ENCODE data around the gene PLEKHD1. TPM values are rescaled to one million over a fixed set of nuclear protein-coding genes. Genes with fewer than 3 reads are reported as not detected.
A peak's percentile ranks its signal among the peaks of the same experiment; 100 is the strongest.

PLEKHD1 gene
- total and polyA plus RNA-seq, 2 donors (not counting 1 experiment from before 2014, with no cell fraction given): 0.12 TPM

DNA sequence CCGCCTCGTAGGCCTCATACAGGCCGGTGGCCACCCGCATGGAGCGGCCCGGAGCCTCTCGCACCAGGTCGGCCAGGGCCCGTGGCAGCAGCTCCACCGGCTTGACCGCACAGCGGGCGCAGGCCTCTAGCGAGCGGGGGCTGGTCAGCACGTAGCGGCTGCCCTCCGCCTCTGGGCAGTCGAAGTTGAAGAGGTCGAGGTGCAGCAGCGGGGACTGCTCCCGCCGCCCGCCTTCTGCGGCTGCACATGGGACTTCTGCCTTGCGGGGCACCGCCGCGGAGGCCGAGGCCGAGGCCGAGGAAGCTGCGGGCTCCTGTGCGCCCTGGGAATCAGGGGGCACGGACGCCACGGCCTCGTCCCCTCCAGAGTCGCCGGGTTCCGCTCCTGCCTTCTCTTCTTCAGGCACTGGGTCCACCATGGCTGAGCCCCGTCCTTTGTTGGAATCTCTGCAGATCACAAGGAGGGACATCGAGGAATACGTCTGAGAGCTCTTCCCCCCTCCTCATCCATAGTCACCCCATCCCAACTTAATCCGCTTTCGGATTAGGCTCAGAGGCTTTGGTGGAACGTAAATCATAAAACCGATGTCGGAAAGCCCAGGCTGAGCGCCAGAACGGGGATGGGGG, 88.8 kb downstream of the PLEKHD1 start:
- H3K4me3 ChIP-seq (ENCODE audit: control extremely low read depth in 1 of 5, extremely low read depth in 1 of 5, insufficient read depth in 1 of 5, low read depth in 2 of 5, low read length in 4 of 5): peak overlapping the region in 2 of 5 experiments; percentile 15 to 72
- H3K27ac Mint-ChIP-seq: no peak overlapping the region
- ATAC-seq (ENCODE audit: low read depth): no peak

More for the DNA sequence above, 88.8 kb downstream of the PLEKHD1 start:
- H3K79me2 ChIP-seq (ENCODE audit: control insufficient read depth, insufficient read depth, low read length): no peaks in the 10 kb centered on the region
- intact Hi-C loops (cut with micrococcal nuclease): loop anchor here (5.0 kb wide), 1 partner anchor 111 kb away; no protein-coding TSS in a partner anchor
- H3K4me1 ChIP-seq (ENCODE audit: control insufficient read depth in 2 of 2, insufficient read depth in 2 of 2, low read length in 2 of 2): peaks cover 21 to 26% of the 10 kb centered on the region in 2 donors
- peak overlapping the region; percentile 96 for H3K4me2 ChIP-seq (replicated peaks; ENCODE audit: low read depth, low read length, poor library complexity, severe bottlenecking)
- H2AFZ ChIP-seq (ENCODE audit: insufficient read depth, low read depth, low read length, poor library complexity, severe bottlenecking): no peak overlapping the region
- ChIA-PET POLR2A (no interaction called here), CTCF (interaction anchor here (0.6 to 8.7 kb wide), 11 partner anchors 12 to 442 kb away, joined by 3 to 102 read pairs (median 4); no protein-coding TSS in a partner anchor)
- no peak overlapping the region for H3K27ac ChIP-seq (ENCODE audit: low read length in 2 of 2)
- Mint-ChIP-seq H3K9me3 (ENCODE audit: insufficient read depth) (no peaks in the 10 kb centered on the region), H3K4me3 (peak overlapping the region; percentile 74), H3K27me3 (peaks cover 53% of the 10 kb centered on the region), H3K4me1 (peaks cover 12% of the 10 kb centered on the region)
- 24% methylated on average over 48 of the region's 51 CpGs for WGBS (ENCODE audit: insufficient coverage)
- no peaks in the 10 kb centered on the region for H3K36me3 ChIP-seq (replicated peaks in 1 of 2; ENCODE audit: control extremely low read depth in 1 of 2, control insufficient read depth in 1 of 2, extremely low read depth in 1 of 2, insufficient read depth in 2 of 2, low read length in 1 of 2)
- H3K27me3 ChIP-seq (replicated peaks in 1 of 4; ENCODE audit: control extremely low read depth in 1 of 4, control insufficient read depth in 3 of 4, insufficient read depth in 4 of 4, low read length in 3 of 4): peaks cover 0 to 59% (median 29%) of the 10 kb centered on the region in 4 experiments
- TF ChIP-seq CTCF (IDR thresholded peaks at IDR 0.05) (no peak), EZH2 (IDR thresholded peaks at IDR 0.05; ENCODE audit: borderline replicate concordance, insufficient read depth, low read depth, low read length, poor library complexity, severe bottlenecking) (no peak)
- peak; percentile 40 for DNase-seq
- H4K20me1 ChIP-seq (ENCODE audit: control insufficient read depth, insufficient read depth, low read length, poor library complexity, severe bottlenecking): no peaks in the 10 kb centered on the region
- H3K9ac ChIP-seq (ENCODE audit: low read length): peak overlapping the region; percentile 65
- peaks cover 0 to 8% (median 0%) of the 10 kb centered on the region in 3 donors for H3K9me3 ChIP-seq (ENCODE audit: control extremely low read depth in 1 of 3, control insufficient read depth in 2 of 3, insufficient read depth in 1 of 3, low read length in 2 of 3)

Data from B cell (primary cell).